H1 (cell line): ENCODE results near the gene SMTN. TPM values are rescaled to one million over a fixed set of nuclear protein-coding genes. Genes with fewer than 3 reads are reported as not detected.

Experiments
- ATF2 ChIP-seq: IDR thresholded peaks from 2 replicates; pipeline ENCODE4 v1.6.1; 2012; ENCODE audit warnings: low read length, inconsistent platforms
- BACH1 ChIP-seq: IDR thresholded peaks from 2 replicates; pipeline ENCODE4 v1.6.1; 2012; ENCODE audit warnings: low read length, improper control_type of control experiment
- CBX8 ChIP-seq: fragments of 300-800, 300-1000 bp; sonication (generic); IDR thresholded peaks from 2 replicates; pipeline ENCODE4 v1.7.1; 2016; ENCODE audit warnings: low read depth, low read length, borderline replicate concordance
- CHD7 ChIP-seq: fragments of 300-600 bp; sonication (generic); IDR thresholded peaks from 2 replicates; pipeline ENCODE4 v1.7.1; 2012; ENCODE audit warnings: low read length, moderate library complexity, mild to moderate bottlenecking, inconsistent platforms; ENCODE audit not compliant: insufficient replicate concordance
- EGR1 ChIP-seq: IDR thresholded peaks from 2 replicates; pipeline ENCODE4 v1.6.1; 2011; ENCODE audit warnings: low read depth, low read length, borderline replicate concordance
- EP300 ChIP-seq, 2 experiments: IDR thresholded peaks; 1 replicate in 1 of 2; 2 replicates in 1 of 2; pipeline ENCODE4 v1.6.1; 2011 to 2012; ENCODE audit warnings: low read depth in 2 of 2, low read length in 2 of 2, mild to moderate bottlenecking in 2 of 2, borderline replicate concordance in 1 of 2, inconsistent platforms in 1 of 2, moderate library complexity in 1 of 2
- HDAC6 ChIP-seq: IDR thresholded peaks from one replicate; pipeline ENCODE4 v1.7.1; 2012; ENCODE audit warnings: low read depth, mild to moderate bottlenecking, inconsistent platforms, low read length, moderate library complexity
- PHF8 ChIP-seq: fragments of 200-600 bp; sonication (generic); conservative IDR thresholded peaks from 2 replicates; pipeline ENCODE4 v1.7.1; 2012; ENCODE audit warnings: low read depth, mild to moderate bottlenecking, inconsistent platforms, low read length, moderate library complexity
- TCF12 ChIP-seq: IDR thresholded peaks from 2 replicates; pipeline ENCODE4 v1.6.1; 2011; ENCODE audit warnings: low read depth, mild to moderate bottlenecking, low read length
- TEAD4 ChIP-seq: IDR thresholded peaks from 2 replicates; pipeline ENCODE4 v1.6.1; 2012; ENCODE audit warnings: low read depth, low read length, inconsistent platforms, mixed read lengths
- polyA plus RNA-seq, 7 experiments: library from polyadenylated mRNA; depleted of rRNA in 3 of 7; stranded (reverse) in 5 of 7; unstranded in 2 of 7; fragments of >200 nt in 5 of 7; fragments of 200-250 nt in 2 of 7; gene quantifications; 1 replicate in 5 of 7; 2 replicates in 1 of 7; 4 replicates in 1 of 7; pipeline versions ENCODE4 v1.2.1 to v1.2.3, GENCODE V29; 2011 to 2013; ENCODE audit warnings: missing spikeins in 2 of 7, mixed read lengths in 2 of 7
- total RNA-seq: library from RNA; stranded (reverse); fragmentation: NEBNext Ultra II Directional; extraction: Animal tissue kit (Norgen Biotek cat#: 25700); gene quantifications from 2 replicates; pipeline ENCODE4 v1.2.1, GENCODE V29; 2021

Gene SMTN
- total and polyA plus RNA-seq, 2 of the 8 experiments (the other 6 are each of a cell fraction or from before 2014, with no cell fraction given), result 12.3 to 20.8 TPM

DNA sequence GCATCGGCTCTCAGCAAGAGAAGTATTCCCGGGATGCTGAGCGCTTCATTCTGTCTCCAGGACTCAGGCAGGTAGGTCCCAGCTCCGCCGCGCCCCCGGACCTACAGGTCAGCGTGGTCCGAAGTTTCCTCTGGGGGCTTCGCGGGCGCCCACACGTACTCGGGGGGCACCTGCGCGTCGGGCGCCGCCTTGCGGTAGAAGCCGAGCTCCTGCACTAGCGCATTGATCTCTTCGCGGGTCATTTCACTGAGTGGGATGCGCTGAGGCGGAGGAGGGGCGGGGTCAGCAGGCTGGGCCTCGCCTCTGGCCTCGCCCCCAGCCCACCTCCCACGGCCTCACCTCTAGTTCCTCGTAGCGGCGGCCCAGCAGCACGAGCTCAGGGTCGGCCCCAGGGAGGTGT, 23.8 kb downstream of the SMTN start (continued):
- TF ChIP-seq PHF8 (no peak), HDAC6 (no peak), EP300 (IDR thresholded peaks at IDR 0.05; ENCODE audit: borderline replicate concordance in 1 of 2, low read depth in 2 of 2, low read length in 2 of 2) (0 out of 3 replicates have a peak, but pooled peaks of 1 of the 2 experiments have one; percentile 43), ATF2 (no peak), CBX8 (no peak), TEAD4 (no peak), TCF12 (0 out of 2 replicates have a peak, but pooled peaks have one; percentile 23), BACH1 (peak; percentile 86), EGR1 (no peak), CHD7 (no peak)
